Measurements from ENCODE around the gene SLC6A5. TPM values are rescaled to one million over a fixed set of nuclear protein-coding genes. Genes with fewer than 3 reads are reported as not detected.

Gene SLC6A5
- total and polyA plus RNA-seq, 4 donors, result 4.9 to 56.9 (median 32.3) TPM

GRCh38 chr11:20634044-20634443 lies 34.6 kb downstream of the SLC6A5 start:
- H3K4me3 ChIP-seq (ENCODE audit: low read depth, low read length), result no peak overlapping the region
- no peak for DNase-seq (ENCODE audit: low read depth in 4 of 6, low spot score in 6 of 6)

GRCh38 chr11:20634781-20635180 lies 35.4 kb downstream of the SLC6A5 start:
- DNase-seq (ENCODE audit: low read depth in 4 of 6, low spot score in 6 of 6), result peak in 1 of 6 donors; percentile 50
- WGBS (ENCODE audit: insufficient coverage), result no CpG with 5 or more reads among the region's 7 CpGs
- no peak overlapping the region for H3K27ac ChIP-seq (ENCODE audit: low read depth, low read length)
- H3K27me3 ChIP-seq (ENCODE audit: control insufficient read depth, insufficient read depth, low read length), result no peaks in the 10 kb centered on the region
- H3K4me3 ChIP-seq (ENCODE audit: low read depth, low read length), result no peak overlapping the region
- H3K4me1 ChIP-seq (ENCODE audit: control insufficient read depth, insufficient read depth, low read length), result no peaks in the 10 kb centered on the region
- no peaks in the 10 kb centered on the region for H3K9me3 ChIP-seq (ENCODE audit: control insufficient read depth, insufficient read depth, low read length)
- H3K36me3 ChIP-seq (ENCODE audit: control insufficient read depth, insufficient read depth, low read length), result no peaks in the 10 kb centered on the region

More at GRCh38 chr11:20634044-20634443, 34.6 kb downstream of the SLC6A5 start:
- no peaks in the 10 kb centered on the region for H3K36me3 ChIP-seq (ENCODE audit: control insufficient read depth, insufficient read depth, low read length)
- H3K4me1 ChIP-seq (ENCODE audit: control insufficient read depth, insufficient read depth, low read length), result no peaks in the 10 kb centered on the region
- no peaks in the 10 kb centered on the region for H3K27me3 ChIP-seq (ENCODE audit: control insufficient read depth, insufficient read depth, low read length)
- no peaks in the 10 kb centered on the region for H3K9me3 ChIP-seq (ENCODE audit: control insufficient read depth, insufficient read depth, low read length)
- WGBS (ENCODE audit: insufficient coverage), result no CpG with 5 or more reads among the region's 5 CpGs
- no peak overlapping the region for H3K27ac ChIP-seq (ENCODE audit: low read depth, low read length)

- no peaks in the 10 kb centered on the region for H3K9me3 ChIP-seq (ENCODE audit: control insufficient read depth, insufficient read depth, low read length)
- H3K36me3 ChIP-seq (ENCODE audit: control insufficient read depth, insufficient read depth, low read length), result no peaks in the 10 kb centered on the region
- WGBS (ENCODE audit: insufficient coverage), result 36% methylated on average over 3 of the region's 7 CpGs
- H3K4me1 ChIP-seq (ENCODE audit: control insufficient read depth, insufficient read depth, low read length), result no peaks in the 10 kb centered on the region
- H3K27ac ChIP-seq (ENCODE audit: low read depth, low read length), result no peak overlapping the region
- no peak for DNase-seq (ENCODE audit: low read depth in 4 of 6, low spot score in 6 of 6)
- H3K4me3 ChIP-seq (ENCODE audit: low read depth, low read length), result no peak overlapping the region
- H3K27me3 ChIP-seq (ENCODE audit: control insufficient read depth, insufficient read depth, low read length), result no peaks in the 10 kb centered on the region
Observed at GRCh38 chr11:20638074-20638473, 38.7 kb downstream of the SLC6A5 start.

GRCh38 chr11:20639688-20640087 lies 40.3 kb downstream of the SLC6A5 start:
- Histone ChIP-seq H3K4me1 (ENCODE audit: control insufficient read depth, insufficient read depth, low read length) (no peaks in the 10 kb centered on the region), H3K27me3 (ENCODE audit: control insufficient read depth, insufficient read depth, low read length) (no peaks in the 10 kb centered on the region), H3K27ac (ENCODE audit: low read depth, low read length) (no peak overlapping the region), H3K9me3 (ENCODE audit: control insufficient read depth, insufficient read depth, low read length) (no peaks in the 10 kb centered on the region), H3K36me3 (ENCODE audit: control insufficient read depth, insufficient read depth, low read length) (no peaks in the 10 kb centered on the region), H3K4me3 (ENCODE audit: low read depth, low read length) (no peak overlapping the region)
- 70% methylated on average over 3 of the region's 3 CpGs for WGBS (ENCODE audit: insufficient coverage)
- DNase-seq (ENCODE audit: low read depth in 4 of 6, low spot score in 6 of 6), result no peak

- Histone ChIP-seq H3K36me3 (ENCODE audit: control insufficient read depth, insufficient read depth, low read length) (no peaks in the 10 kb centered on the region), H3K27me3 (ENCODE audit: control insufficient read depth, insufficient read depth, low read length) (no peaks in the 10 kb centered on the region), H3K9me3 (ENCODE audit: control insufficient read depth, insufficient read depth, low read length) (no peaks in the 10 kb centered on the region), H3K4me3 (ENCODE audit: low read depth, low read length) (no peak overlapping the region), H3K27ac (ENCODE audit: low read depth, low read length) (no peak overlapping the region), H3K4me1 (ENCODE audit: control insufficient read depth, insufficient read depth, low read length) (no peaks in the 10 kb centered on the region)
- 100% methylated on average over 2 of the region's 2 CpGs for WGBS (ENCODE audit: insufficient coverage)
- no peak for DNase-seq (ENCODE audit: low read depth in 4 of 6, low spot score in 6 of 6)
Observed at GRCh38 chr11:20640401-20640800, 41.0 kb downstream of the SLC6A5 start.

GRCh38 chr11:20644360-20644759 lies 45.0 kb downstream of the SLC6A5 start:
- 100% methylated on average over 1 of the region's 4 CpGs for WGBS (ENCODE audit: insufficient coverage)
- Histone ChIP-seq H3K27me3 (ENCODE audit: control insufficient read depth, insufficient read depth, low read length) (no peaks in the 10 kb centered on the region), H3K9me3 (ENCODE audit: control insufficient read depth, insufficient read depth, low read length) (no peaks in the 10 kb centered on the region), H3K4me3 (ENCODE audit: low read depth, low read length) (no peak overlapping the region), H3K4me1 (ENCODE audit: control insufficient read depth, insufficient read depth, low read length) (no peaks in the 10 kb centered on the region), H3K36me3 (ENCODE audit: control insufficient read depth, insufficient read depth, low read length) (no peaks in the 10 kb centered on the region), H3K27ac (ENCODE audit: low read depth, low read length) (no peak overlapping the region)
- DNase-seq (ENCODE audit: low read depth in 4 of 6, low spot score in 6 of 6), result no peak

GRCh38 chr11:20647976-20648565 lies 48.7 kb downstream of the SLC6A5 start:
- Histone ChIP-seq H3K4me3 (ENCODE audit: low read depth, low read length) (no peak overlapping the region), H3K36me3 (ENCODE audit: control insufficient read depth, insufficient read depth, low read length) (no peaks in the 10 kb centered on the region), H3K27me3 (ENCODE audit: control insufficient read depth, insufficient read depth, low read length) (no peaks in the 10 kb centered on the region), H3K27ac (ENCODE audit: low read depth, low read length) (no peak overlapping the region), H3K9me3 (ENCODE audit: control insufficient read depth, insufficient read depth, low read length) (no peaks in the 10 kb centered on the region), H3K4me1 (ENCODE audit: control insufficient read depth, insufficient read depth, low read length) (no peaks in the 10 kb centered on the region)
- peak in 5 of 6 donors; percentile 68 to 95 (median 75) for DNase-seq (ENCODE audit: low read depth in 4 of 6, low spot score in 6 of 6)
- no CpG with 5 or more reads among the region's 4 CpGs for WGBS (ENCODE audit: insufficient coverage)

- 40% methylated on average over 1 of the region's 13 CpGs for WGBS (ENCODE audit: insufficient coverage)
- H3K27me3 ChIP-seq (ENCODE audit: control insufficient read depth, insufficient read depth, low read length), result no peaks in the 10 kb centered on the region
- DNase-seq (ENCODE audit: low read depth in 4 of 6, low spot score in 6 of 6), result peak in 1 of 6 donors; percentile 51
- no peak overlapping the region for H3K27ac ChIP-seq (ENCODE audit: low read depth, low read length)
- no peaks in the 10 kb centered on the region for H3K4me1 ChIP-seq (ENCODE audit: control insufficient read depth, insufficient read depth, low read length)
- no peaks in the 10 kb centered on the region for H3K9me3 ChIP-seq (ENCODE audit: control insufficient read depth, insufficient read depth, low read length)
- no peak overlapping the region for H3K4me3 ChIP-seq (ENCODE audit: low read depth, low read length)
- no peaks in the 10 kb centered on the region for H3K36me3 ChIP-seq (ENCODE audit: control insufficient read depth, insufficient read depth, low read length)
Observed at GRCh38 chr11:20652150-20652806, 52.9 kb downstream of the SLC6A5 start.

- WGBS (ENCODE audit: insufficient coverage), result no CpG with 5 or more reads among the region's 3 CpGs
- Histone ChIP-seq H3K27me3 (ENCODE audit: control insufficient read depth, insufficient read depth, low read length) (no peaks in the 10 kb centered on the region), H3K27ac (ENCODE audit: low read depth, low read length) (no peak overlapping the region), H3K36me3 (ENCODE audit: control insufficient read depth, insufficient read depth, low read length) (no peaks in the 10 kb centered on the region), H3K4me1 (ENCODE audit: control insufficient read depth, insufficient read depth, low read length) (no peaks in the 10 kb centered on the region), H3K9me3 (ENCODE audit: control insufficient read depth, insufficient read depth, low read length) (no peaks in the 10 kb centered on the region), H3K4me3 (ENCODE audit: low read depth, low read length) (no peak overlapping the region)
- DNase-seq (ENCODE audit: low read depth in 4 of 6, low spot score in 6 of 6), result peak in 2 of 6 donors; percentile 40 to 66
Observed at GRCh38 chr11:20654038-20654437, 54.6 kb downstream of the SLC6A5 start.

GRCh38 chr11:20656901-20657300 lies 57.5 kb downstream of the SLC6A5 start:
- 38% methylated on average over 1 of the region's 4 CpGs for WGBS (ENCODE audit: insufficient coverage)
- H3K9me3 ChIP-seq (ENCODE audit: control insufficient read depth, insufficient read depth, low read length), result no peaks in the 10 kb centered on the region
- no peak overlapping the region for H3K27ac ChIP-seq (ENCODE audit: low read depth, low read length)
- no peaks in the 10 kb centered on the region for H3K4me1 ChIP-seq (ENCODE audit: control insufficient read depth, insufficient read depth, low read length)
- H3K36me3 ChIP-seq (ENCODE audit: control insufficient read depth, insufficient read depth, low read length), result no peaks in the 10 kb centered on the region
- DNase-seq (ENCODE audit: low read depth in 4 of 6, low spot score in 6 of 6), result peak in 2 of 6 donors; percentile 66 to 68
- no peaks in the 10 kb centered on the region for H3K27me3 ChIP-seq (ENCODE audit: control insufficient read depth, insufficient read depth, low read length)
- H3K4me3 ChIP-seq (ENCODE audit: low read depth, low read length), result no peak overlapping the region

Measured in spinal cord (tissue), 10 donors.